K562 (cell line): ENCODE results near the gene STK31. TPM values are rescaled to one million over a fixed set of nuclear protein-coding genes. Genes with fewer than 3 reads are reported as not detected.
"Not testable (repeated sequence)": the region's sequence is repeated elsewhere in the genome, so short reads cannot be mapped to it uniquely, and the experiment has no call there.

Experiments used
- ATAC-seq: fragments of 200-7000 bp; cut with Tn5 transposase; 3 replicates; pipeline ENCODE4 v1.9.1; 2020; ENCODE audit warnings: moderate library complexity
- BruUV-seq: library from RNA; stranded (reverse); fragments of 400-500 nt; replicated peaks from 2 replicates; lab custom pipeline; 2021; lab: Mats Ljungman, UMichigan
- CTCF ChIA-PET: fragments of 300-600 bp; formaldehyde crosslinking; extraction: SDS; loops from one replicate; lab custom pipeline; 2021; ENCODE audit warnings: low intra/inter-chr PET ratio; lab: Yijun Ruan, JAX
- POLR2A ChIA-PET: fragments of 300-600, 350-650 bp; sonication (Branson Sonifier 250); formaldehyde crosslinking; extraction: SDS; loops from one replicate; lab custom pipeline; 2021; ENCODE audit warnings: antibody characterized with exemption, inconsistent platforms; lab: Yijun Ruan, JAX
- DNase-seq, 4 experiments: peaks; one replicate each; pipeline versions ENCODE4 v3.0.0 to v3.0.0-alpha.2; 2011 to 2018; ENCODE audit warnings: low spot score in 3 of 4, mixed read lengths in 3 of 4; ENCODE audit errors: extremely low read depth in 1 of 4
- FAIRE-seq: peaks from 2 replicates; lab custom pipeline; 2011; peaks lifted over from hg19 to GRCh38; lab: Jason Lieb, UNC
- H2AFZ ChIP-seq: 2 replicates; pipeline ENCODE4 v1.6.0; 2011; ENCODE audit warnings: low read depth, low read length, control low read depth, inconsistent platforms
- H3K27ac ChIP-seq: fragments of 200-600 bp; 3 replicates; pipeline ENCODE4 v1.8.0; 2011; ENCODE audit warnings: low read depth, mild to moderate bottlenecking, control low read depth, inconsistent platforms, low read length, moderate library complexity, mixed read lengths; ENCODE audit errors: extremely low read depth
- H3K27me3 ChIP-seq, 2 experiments: fragments of 300-600 bp in 1 of 2; 2 replicates in 1 of 2; 3 replicates in 1 of 2; pipeline versions ENCODE4 v1.6.0 to v1.8.0; 2011; ENCODE audit warnings: inconsistent platforms in 2 of 2, low read length in 2 of 2, mild to moderate bottlenecking in 1 of 2, mixed read lengths in 1 of 2, moderate library complexity in 1 of 2; ENCODE audit not compliant: control insufficient read depth in 2 of 2, insufficient read depth in 2 of 2
- H3K36me3 ChIP-seq: fragments of 300-600 bp; 3 replicates; pipeline ENCODE4 v1.8.0; 2011; ENCODE audit warnings: mild to moderate bottlenecking, low read length, inconsistent platforms; ENCODE audit not compliant: control insufficient read depth, insufficient read depth
- H3K4me1 ChIP-seq, 2 experiments: fragments of 200-600 bp in 1 of 2; replicated peaks in 1 of 2; 2 replicates in 1 of 2; 3 replicates in 1 of 2; pipeline versions ENCODE4 v1.5.1 to v1.8.0; 2011; ENCODE audit warnings: inconsistent platforms in 2 of 2, low read length in 2 of 2, mild to moderate bottlenecking in 1 of 2, mixed read lengths in 1 of 2, moderate library complexity in 1 of 2; ENCODE audit not compliant: control insufficient read depth in 2 of 2, insufficient read depth in 2 of 2
- H3K4me2 ChIP-seq: 2 replicates; pipeline ENCODE4 v1.6.1; 2011; ENCODE audit warnings: low read length, control low read depth, inconsistent platforms, mixed read lengths; ENCODE audit not compliant: insufficient read depth
- H3K4me3 ChIP-seq: fragments of 200-600 bp; sonication (generic), shearing (Covaris generic); 2 replicates; pipeline ENCODE4 v1.5.1; 2016; ENCODE audit warnings: control low read depth, inconsistent platforms
- H3K79me2 ChIP-seq: fragments of 200-600 bp; 3 replicates; pipeline ENCODE4 v1.8.0; 2011; ENCODE audit warnings: low read length, inconsistent platforms; ENCODE audit not compliant: control insufficient read depth, insufficient read depth
- H3K9ac ChIP-seq, 2 experiments: 2 replicates each; pipeline versions ENCODE4 v1.6.0 to v1.6.1; 2011; ENCODE audit warnings: low read depth in 2 of 2, low read length in 2 of 2, control low read depth in 1 of 2, inconsistent platforms in 1 of 2, mild to moderate bottlenecking in 1 of 2, mixed read lengths in 1 of 2; ENCODE audit not compliant: insufficient read depth in 1 of 2
- H3K9me1 ChIP-seq: one replicate; pipeline ENCODE4 v1.6.0; 2011; ENCODE audit warnings: inconsistent platforms, mild to moderate bottlenecking, low read length, moderate library complexity; ENCODE audit not compliant: control insufficient read depth, insufficient read depth
- H3K9me3 ChIP-seq: replicated peaks from 2 replicates; pipeline ENCODE4 v1.5.1; 2011; ENCODE audit warnings: low read depth, low read length, inconsistent platforms; ENCODE audit not compliant: control insufficient read depth, insufficient read depth
- H4K20me1 ChIP-seq: replicated peaks from 2 replicates; pipeline ENCODE4 v1.6.1; 2011; ENCODE audit warnings: low read length, inconsistent platforms, mixed read lengths; ENCODE audit not compliant: control insufficient read depth, insufficient read depth
- RFX1 ChIP-seq: fragments of 450-650 bp; IDR thresholded peaks from 2 replicates; pipeline ENCODE4 v1.6.1; 2016; ENCODE audit warnings: mild to moderate bottlenecking, moderate library complexity
- WGBS: fragments of 100-300 bp; shearing (Covaris generic); methylation state at CpG from one replicate; pipeline ENCODE4 v1.1.6; 2016; ENCODE audit warnings: low coverage, mixed read lengths; ENCODE audit not compliant: insufficient coverage; ENCODE audit errors: missing lambda C conversion rate; 5-methylcytosine and 5-hydroxymethylcytosine counted together
- in situ Hi-C: fragments of 300-500 bp; cut with MboI; formaldehyde crosslinking; loops from 4 replicates; pipeline ENCODE4 v1.15.0; 2018; ENCODE audit warnings: inconsistent platforms, mixed read lengths
- intact Hi-C: fragments of 100-400 bp; cut with micrococcal nuclease; formaldehyde crosslinking; loops from 2 replicates; pipeline ENCODE4 v1.14.2; 2022
- polyA plus RNA-seq, 8 experiments: library from polyadenylated mRNA; depleted of rRNA in 4 of 8; stranded (reverse) in 5 of 8; unstranded in 3 of 8; fragments of >200 nt; fragmentation: Nextera tagmentation in 2 of 8; fragmentation: Illumina TruSeq in 1 of 8; extraction: Ambion mirVana in 2 of 8; extraction: Trizol in 1 of 8; gene quantifications; 2 replicates each; pipeline versions ENCODE4 v1.2.1 to v1.2.3, GENCODE V29; 2011 to 2014; ENCODE audit warnings: inconsistent platforms in 1 of 8, missing spikeins in 1 of 8
- total RNA-seq, 7 experiments: library from RNA; depleted of rRNA in 6 of 7; stranded (reverse); fragments of >200 nt in 6 of 7; fragmentation: Illumina TruSeq in 2 of 7; extraction: Trizol in 2 of 7; gene quantifications; 2 replicates each; pipeline versions ENCODE4 v1.2.1 to v1.2.3, GENCODE V29; 2011 to 2021; ENCODE audit warnings: low replicate concordance in 1 of 7
- TF ChIP-seq, protein P1 (sequence below), 2 experiments: fragments of 150-350 bp in 1 of 2; IDR thresholded peaks; 2 replicates each; pipeline ENCODE4 v1.6.1; 2012 to 2016; ENCODE audit warnings: low read depth in 2 of 2, low read length in 2 of 2, mild to moderate bottlenecking in 1 of 2, moderate library complexity in 1 of 2

STK31 gene
- total and polyA plus RNA-seq, 9 of the 15 experiments (the other 6 are each of a cell fraction or from before 2014, with no cell fraction given) = 0.09 to 1.2 (median 0.26) TPM

DNA sequence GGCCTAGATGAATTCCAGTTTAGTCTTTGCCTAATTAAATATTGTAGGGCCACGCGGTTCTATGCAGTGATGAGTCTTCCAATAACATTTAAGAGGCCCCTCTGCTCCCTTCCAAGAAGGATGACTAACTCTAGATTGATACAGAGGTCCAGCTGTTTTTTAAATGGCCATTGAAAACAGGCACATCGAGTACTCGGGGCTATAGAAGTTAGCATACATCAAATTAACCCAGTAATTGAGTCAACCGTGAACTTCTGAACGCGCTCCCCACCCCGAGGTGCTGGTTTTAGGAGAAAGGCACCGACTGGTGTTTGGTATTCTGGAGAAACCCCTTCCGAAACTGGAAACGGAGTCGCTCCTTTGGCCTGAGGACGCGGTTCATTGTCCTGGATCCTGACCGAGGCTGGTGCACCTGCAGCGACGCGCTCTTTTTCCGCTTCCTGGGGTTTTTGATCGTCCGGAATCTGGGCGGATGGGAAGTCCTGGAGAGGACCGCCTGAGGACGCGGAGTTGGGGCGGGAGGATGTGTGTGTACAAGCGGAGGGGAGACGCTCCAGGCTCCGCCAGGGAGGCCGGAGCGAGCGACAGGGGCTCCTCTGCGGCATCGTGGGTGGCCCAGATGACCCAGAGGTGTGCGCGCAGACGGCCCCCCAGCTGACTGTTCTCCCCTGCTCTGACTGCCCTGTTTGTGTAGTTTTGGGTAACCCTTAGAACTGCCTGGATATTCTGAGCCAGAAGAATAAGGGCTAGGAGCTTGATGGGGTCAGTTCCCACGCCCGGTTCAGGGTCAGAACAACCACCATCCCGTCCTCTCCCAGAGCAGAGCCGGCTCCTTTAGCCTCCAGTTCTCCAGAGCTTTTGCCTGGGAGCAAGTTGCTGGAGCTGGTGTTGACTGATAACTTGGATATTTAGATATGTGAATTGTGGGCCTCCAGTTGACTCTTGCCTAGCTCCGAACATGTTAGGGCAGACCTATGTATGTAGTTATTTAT is 29.3 kb upstream of the STK31 start (continued):
- TF ChIP-seq, protein P1, sequence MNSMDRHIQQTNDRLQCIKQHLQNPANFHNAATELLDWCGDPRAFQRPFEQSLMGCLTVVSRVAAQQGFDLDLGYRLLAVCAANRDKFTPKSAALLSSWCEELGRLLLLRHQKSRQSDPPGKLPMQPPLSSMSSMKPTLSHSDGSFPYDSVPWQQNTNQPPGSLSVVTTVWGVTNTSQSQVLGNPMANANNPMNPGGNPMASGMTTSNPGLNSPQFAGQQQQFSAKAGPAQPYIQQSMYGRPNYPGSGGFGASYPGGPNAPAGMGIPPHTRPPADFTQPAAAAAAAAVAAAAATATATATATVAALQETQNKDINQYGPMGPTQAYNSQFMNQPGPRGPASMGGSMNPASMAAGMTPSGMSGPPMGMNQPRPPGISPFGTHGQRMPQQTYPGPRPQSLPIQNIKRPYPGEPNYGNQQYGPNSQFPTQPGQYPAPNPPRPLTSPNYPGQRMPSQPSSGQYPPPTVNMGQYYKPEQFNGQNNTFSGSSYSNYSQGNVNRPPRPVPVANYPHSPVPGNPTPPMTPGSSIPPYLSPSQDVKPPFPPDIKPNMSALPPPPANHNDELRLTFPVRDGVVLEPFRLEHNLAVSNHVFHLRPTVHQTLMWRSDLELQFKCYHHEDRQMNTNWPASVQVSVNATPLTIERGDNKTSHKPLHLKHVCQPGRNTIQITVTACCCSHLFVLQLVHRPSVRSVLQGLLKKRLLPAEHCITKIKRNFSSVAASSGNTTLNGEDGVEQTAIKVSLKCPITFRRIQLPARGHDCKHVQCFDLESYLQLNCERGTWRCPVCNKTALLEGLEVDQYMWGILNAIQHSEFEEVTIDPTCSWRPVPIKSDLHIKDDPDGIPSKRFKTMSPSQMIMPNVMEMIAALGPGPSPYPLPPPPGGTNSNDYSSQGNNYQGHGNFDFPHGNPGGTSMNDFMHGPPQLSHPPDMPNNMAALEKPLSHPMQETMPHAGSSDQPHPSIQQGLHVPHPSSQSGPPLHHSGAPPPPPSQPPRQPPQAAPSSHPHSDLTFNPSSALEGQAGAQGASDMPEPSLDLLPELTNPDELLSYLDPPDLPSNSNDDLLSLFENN (IDR thresholded peaks at IDR 0.05; ENCODE audit: low read depth in 2 of 2, low read length in 2 of 2) = no peak
- no peak for TF ChIP-seq RFX1
- TF ChIP-seq, all 486 proteins: peak for 0

DNA sequence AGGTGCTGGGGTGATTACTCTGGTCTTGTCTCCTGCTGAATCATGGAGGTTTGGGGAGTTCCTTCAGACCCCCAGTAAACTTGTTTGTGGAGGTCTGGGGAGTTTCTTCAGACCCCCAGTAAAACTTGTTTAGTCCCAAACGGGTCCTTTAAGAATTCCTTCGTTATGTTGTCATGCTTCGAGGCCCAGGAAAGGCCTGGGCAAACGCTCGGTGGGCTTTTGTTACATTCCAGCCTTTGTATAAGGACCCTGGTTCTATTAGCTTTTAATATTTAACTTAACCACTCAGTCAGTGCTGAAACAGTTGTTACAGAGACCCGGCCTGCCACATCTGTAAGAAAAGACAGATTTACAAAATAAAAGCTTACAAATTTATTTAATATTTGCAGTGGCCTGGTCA is 26.0 kb upstream of the STK31 start:
- POLR2A ChIA-PET = interaction anchor here (1.2 kb wide), 1 partner anchor 11 kb away, joined by 4 read pairs; no protein-coding TSS in a partner anchor
- H3K4me2 ChIP-seq, H4K20me1 ChIP-seq, FAIRE-seq, H2AFZ ChIP-seq, intact Hi-C loops, in situ Hi-C loops, H3K79me2 ChIP-seq, H3K27me3 ChIP-seq, BruUV-seq, H3K9ac ChIP-seq, CTCF ChIA-PET, H3K36me3 ChIP-seq, H3K9me1 ChIP-seq, H3K4me3 ChIP-seq, ATAC-seq, H3K9me3 ChIP-seq, H3K27ac ChIP-seq, DNase-seq, H3K4me1 ChIP-seq: not testable (repeated sequence)
- WGBS = 15% methylated on average over 6 of the region's 6 CpGs
